ENCODE data around the gene ARAP1.
"Not testable (repeated sequence)": the region's sequence is repeated elsewhere in the genome, so short reads cannot be mapped to it uniquely, and the experiment has no call there.

Gene ARAP1

DNA sequence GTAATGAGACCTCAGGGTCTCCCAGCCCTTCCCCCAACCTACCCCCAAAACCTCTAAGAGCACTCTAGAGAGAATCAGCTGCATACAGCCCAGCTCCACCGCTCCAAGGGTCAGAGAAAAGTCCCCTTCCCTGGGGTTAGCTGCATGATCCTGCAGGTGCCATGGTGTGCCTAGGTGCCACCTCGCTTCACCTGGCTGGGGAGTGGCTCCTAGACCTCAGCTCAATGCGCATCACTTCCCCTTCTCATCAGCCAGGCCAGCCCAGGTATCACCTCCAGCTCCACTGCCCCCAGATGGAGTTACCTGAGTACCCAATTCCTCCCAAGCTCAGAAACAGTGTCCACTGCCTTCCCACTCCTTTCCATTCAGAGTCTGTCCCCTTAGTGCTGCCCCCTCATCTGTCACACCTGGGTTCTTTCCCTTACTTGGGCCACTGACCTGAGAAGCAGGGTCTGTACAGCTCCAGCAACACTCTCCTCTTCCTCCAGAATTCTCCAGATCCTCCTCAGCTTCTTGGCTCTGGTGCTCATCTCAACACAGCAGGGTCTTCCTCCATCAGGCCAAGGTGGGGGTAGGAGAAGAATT lies 40.3 kb upstream of the ARAP1 start:
- no peak overlapping the region for H3K4me3 ChIP-seq (ENCODE audit: low read depth, low read length)
- no peak for DNase-seq (ENCODE audit: low read depth, low spot score)
- ChIA-PET POLR2A (interaction anchor here (1.0 kb wide), 1 partner anchor 71 kb away, joined by 4 read pairs; no protein-coding TSS in a partner anchor), CTCF (interaction anchor here (0.7 to 8.2 kb wide), 23 partner anchors 8 to 444 kb away, joined by 3 to 207 read pairs (median 7); partner anchors contain the start of gene ATG16L2)
- TF ChIP-seq, protein P1, sequence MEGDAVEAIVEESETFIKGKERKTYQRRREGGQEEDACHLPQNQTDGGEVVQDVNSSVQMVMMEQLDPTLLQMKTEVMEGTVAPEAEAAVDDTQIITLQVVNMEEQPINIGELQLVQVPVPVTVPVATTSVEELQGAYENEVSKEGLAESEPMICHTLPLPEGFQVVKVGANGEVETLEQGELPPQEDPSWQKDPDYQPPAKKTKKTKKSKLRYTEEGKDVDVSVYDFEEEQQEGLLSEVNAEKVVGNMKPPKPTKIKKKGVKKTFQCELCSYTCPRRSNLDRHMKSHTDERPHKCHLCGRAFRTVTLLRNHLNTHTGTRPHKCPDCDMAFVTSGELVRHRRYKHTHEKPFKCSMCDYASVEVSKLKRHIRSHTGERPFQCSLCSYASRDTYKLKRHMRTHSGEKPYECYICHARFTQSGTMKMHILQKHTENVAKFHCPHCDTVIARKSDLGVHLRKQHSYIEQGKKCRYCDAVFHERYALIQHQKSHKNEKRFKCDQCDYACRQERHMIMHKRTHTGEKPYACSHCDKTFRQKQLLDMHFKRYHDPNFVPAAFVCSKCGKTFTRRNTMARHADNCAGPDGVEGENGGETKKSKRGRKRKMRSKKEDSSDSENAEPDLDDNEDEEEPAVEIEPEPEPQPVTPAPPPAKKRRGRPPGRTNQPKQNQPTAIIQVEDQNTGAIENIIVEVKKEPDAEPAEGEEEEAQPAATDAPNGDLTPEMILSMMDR (IDR thresholded peaks at IDR 0.05; ENCODE audit: insufficient read depth, low read length, missing control alignments): no peak

GRCh38 chr11:72791228-72791627 lies 39.0 kb upstream of the ARAP1 start:
- POLR2A ChIA-PET; DNase-seq (ENCODE audit: low read depth, low spot score); H3K4me3 ChIP-seq (ENCODE audit: low read depth, low read length): not testable (repeated sequence)
- CTCF ChIA-PET: interaction anchor here (1.6 to 8.2 kb wide), 2 partner anchors 65 to 386 kb away, joined by 3 to 207 read pairs; no protein-coding TSS in a partner anchor

- POLR2A ChIA-PET: no interaction called here
- DNase-seq (ENCODE audit: low read depth, low spot score): no peak
Measured at GRCh38 chr11:72789493-72790131, 37.4 kb upstream of the ARAP1 start.

GRCh38 chr11:72788241-72788640 lies 36.0 kb upstream of the ARAP1 start:
- no peak for DNase-seq (ENCODE audit: low read depth, low spot score)
- TF ChIP-seq, protein P1 (IDR thresholded peaks at IDR 0.05; ENCODE audit: insufficient read depth, low read length, missing control alignments): no peak
- CTCF ChIA-PET: interaction anchor here (1.3 to 2.6 kb wide), 2 partner anchors 16 to 62 kb away, joined by 3 to 33 read pairs; no protein-coding TSS in a partner anchor

More at GRCh38 chr11:72789493-72790131, 37.4 kb upstream of the ARAP1 start:
- TF ChIP-seq, protein P1 (IDR thresholded peaks at IDR 0.05; ENCODE audit: insufficient read depth, low read length, missing control alignments): no peak
- no peak overlapping the region for H3K4me3 ChIP-seq (ENCODE audit: low read depth, low read length)
- CTCF ChIA-PET: interaction anchor here (0.8 to 2.6 kb wide), 7 partner anchors 17 to 388 kb away, joined by 3 to 33 read pairs (median 3); no protein-coding TSS in a partner anchor

DNA sequence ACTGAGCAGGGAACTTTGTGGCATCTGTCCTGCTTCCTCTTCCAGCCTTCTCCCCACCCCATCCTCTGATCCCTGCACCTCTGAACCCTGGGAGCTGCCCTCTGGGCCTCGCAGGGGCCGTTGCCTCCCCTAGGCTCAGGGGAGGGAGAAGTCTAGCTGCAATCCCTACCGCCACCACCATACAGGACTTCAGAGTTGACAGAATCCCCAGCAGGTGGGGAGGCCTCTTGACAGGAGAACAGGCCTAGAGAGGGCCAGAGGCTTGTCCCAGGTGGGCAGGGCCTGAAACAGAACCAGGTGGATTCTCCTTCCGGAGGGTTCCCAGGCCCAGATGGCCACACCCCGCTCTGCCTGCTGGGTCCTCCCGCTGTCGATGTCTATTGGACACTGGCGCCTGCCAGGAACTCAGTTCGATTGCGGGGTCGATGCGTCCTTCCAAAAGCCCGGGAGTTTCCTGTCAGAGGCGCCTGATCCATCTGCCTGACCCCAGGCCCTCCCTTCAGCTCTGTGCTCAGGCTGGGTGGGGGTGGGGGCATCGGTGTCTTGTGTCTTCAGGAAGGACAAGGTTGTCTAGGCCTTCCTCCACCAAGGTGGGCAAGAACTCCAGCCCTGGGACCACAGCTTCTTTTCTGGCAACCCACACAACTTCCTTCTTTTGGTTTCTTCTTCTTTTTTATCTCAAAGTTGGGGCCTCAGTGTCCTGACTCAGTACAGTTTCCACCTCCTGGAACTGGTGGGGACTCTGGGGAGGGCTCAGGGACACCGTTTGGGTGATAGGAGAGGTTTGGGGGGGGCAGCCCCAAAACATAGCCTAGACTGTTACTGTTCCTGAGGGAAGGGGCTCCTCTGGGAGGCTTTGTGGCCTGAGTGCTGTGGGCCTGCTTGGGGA lies 35.3 kb upstream of the ARAP1 start:
- no peak overlapping the region for H3K4me3 ChIP-seq (ENCODE audit: low read depth, low read length)
- POLR2A ChIA-PET: interaction anchor here (0.6 kb wide), 1 partner anchor 56 kb away, joined by 4 read pairs; no protein-coding TSS in a partner anchor
- TF ChIP-seq, protein P1 (IDR thresholded peaks at IDR 0.05; ENCODE audit: insufficient read depth, low read length, missing control alignments): no peak
- DNase-seq (ENCODE audit: low read depth, low spot score): no peak
- CTCF ChIA-PET: interaction anchor here (1.2 to 1.3 kb wide), 3 partner anchors 15 to 62 kb away, joined by 3 to 6 read pairs (median 4); no protein-coding TSS in a partner anchor

More at GRCh38 chr11:72788241-72788640, 36.0 kb upstream of the ARAP1 start:
- no peak overlapping the region for H3K4me3 ChIP-seq (ENCODE audit: low read depth, low read length)
- POLR2A ChIA-PET: no interaction called here

All from AG04449 (cell line).